Muscle layer of duodenum (tissue), 2 donors: ENCODE measurements around the gene EP300.
A peak's percentile ranks its signal among the peaks of the same experiment; 100 is the strongest.

Source experiments
- H3K27ac ChIP-seq: one replicate; pipeline ENCODE4 v1.7.0; 2013; ENCODE audit warnings: mild to moderate bottlenecking, low read length
- H3K27me3 ChIP-seq: one replicate; pipeline ENCODE4 v1.7.0; 2013; ENCODE audit warnings: low read depth, mild to moderate bottlenecking, control low read depth, low read length
- H3K36me3 ChIP-seq, 2 donors: one replicate each; pipeline ENCODE4 v1.7.0; 2013; ENCODE audit warnings: low read length in 2 of 2, control low read depth in 1 of 2, mild to moderate bottlenecking in 1 of 2; ENCODE audit not compliant: insufficient read depth in 2 of 2, control insufficient read depth in 1 of 2
- H3K4me1 ChIP-seq, 2 donors: one replicate each; pipeline ENCODE4 v1.7.0; 2013; ENCODE audit warnings: low read length in 2 of 2, mild to moderate bottlenecking in 2 of 2, control low read depth in 1 of 2, moderate library complexity in 1 of 2; ENCODE audit not compliant: insufficient read depth in 2 of 2, control insufficient read depth in 1 of 2
- H3K4me3 ChIP-seq, 2 donors: one replicate each; pipeline ENCODE4 v1.7.0; 2013; ENCODE audit warnings: low read length in 2 of 2, low read depth in 1 of 2, mild to moderate bottlenecking in 1 of 2
- H3K9me3 ChIP-seq, 2 donors: one replicate each; pipeline ENCODE4 v1.7.0; 2013; ENCODE audit warnings: low read length in 2 of 2, control low read depth in 1 of 2, mild to moderate bottlenecking in 1 of 2; ENCODE audit not compliant: control insufficient read depth in 1 of 2
- donor health status: healthy.

Gene EP300

GRCh38 chr22:41216984-41217383, 124.6 kb downstream of the EP300 start:
- Histone ChIP-seq H3K36me3 (peaks cover 24 to 33% of the 10 kb centered on the region in 2 donors), H3K4me1 (peaks cover 6 to 12% of the 10 kb centered on the region in 2 donors), H3K27me3 (no peaks in the 10 kb centered on the region), H3K27ac (peak overlapping the region; percentile 77), H3K9me3 (no peaks in the 10 kb centered on the region), H3K4me3 (peak overlapping the region; percentile 28 to 33)

- Histone ChIP-seq H3K36me3 (peaks cover 28 to 36% of the 10 kb centered on the region in 2 donors), H3K4me1 (peaks cover 6 to 12% of the 10 kb centered on the region in 2 donors), H3K4me3 (peak overlapping the region; percentile 28 to 33), H3K27me3 (no peaks in the 10 kb centered on the region), H3K27ac (peak overlapping the region; percentile 77), H3K9me3 (no peaks in the 10 kb centered on the region)
Measured at GRCh38 chr22:41217553-41218157, 125.3 kb downstream of the EP300 start.

GRCh38 chr22:41222846-41223507, 130.6 kb downstream of the EP300 start:
- no peaks in the 10 kb centered on the region for H3K9me3 ChIP-seq
- no peak overlapping the region for H3K27ac ChIP-seq
- no peaks in the 10 kb centered on the region for H3K27me3 ChIP-seq
- H3K4me3 ChIP-seq = no peak overlapping the region
- H3K4me1 ChIP-seq = peaks cover 0 to 1% of the 10 kb centered on the region in 2 donors
- peaks cover 40 to 67% of the 10 kb centered on the region in 2 donors for H3K36me3 ChIP-seq

GRCh38 chr22:41223535-41223934, 131.1 kb downstream of the EP300 start:
- H3K27me3 ChIP-seq = no peaks in the 10 kb centered on the region
- H3K4me1 ChIP-seq = no peaks in the 10 kb centered on the region
- H3K27ac ChIP-seq = no peak overlapping the region
- no peaks in the 10 kb centered on the region for H3K9me3 ChIP-seq
- peaks cover 40 to 71% of the 10 kb centered on the region in 2 donors for H3K36me3 ChIP-seq
- H3K4me3 ChIP-seq = no peak overlapping the region

- Histone ChIP-seq H3K4me1 (no peaks in the 10 kb centered on the region), H3K27me3 (no peaks in the 10 kb centered on the region), H3K27ac (no peak overlapping the region), H3K36me3 (peaks cover 42 to 79% of the 10 kb centered on the region in 2 donors), H3K9me3 (no peaks in the 10 kb centered on the region), H3K4me3 (no peak overlapping the region)
Measured at GRCh38 chr22:41226723-41227655, 134.6 kb downstream of the EP300 start.

GRCh38 chr22:41229215-41229614, 136.8 kb downstream of the EP300 start:
- H3K4me3 ChIP-seq = no peak overlapping the region
- no peak overlapping the region for H3K27ac ChIP-seq
- H3K36me3 ChIP-seq = peaks cover 29 to 61% of the 10 kb centered on the region in 2 donors

More at GRCh38 chr22:41229215-41229614, 136.8 kb downstream of the EP300 start:
- Histone ChIP-seq H3K9me3 (no peaks in the 10 kb centered on the region), H3K27me3 (no peaks in the 10 kb centered on the region), H3K4me1 (no peaks in the 10 kb centered on the region)
